GDM1 (cell line): ENCODE results near the gene BRCA1.
A peak's percentile ranks its signal among the peaks of the same experiment; 100 is the strongest.
"Not testable (repeated sequence)": the region's sequence is repeated elsewhere in the genome, so short reads cannot be mapped to it uniquely, and the experiment has no call there.

Source experiments
- DNase-seq: peaks from one replicate; lab custom pipeline; 2025; lab: John Stamatoyannopoulos, UW

Gene BRCA1

DNA sequence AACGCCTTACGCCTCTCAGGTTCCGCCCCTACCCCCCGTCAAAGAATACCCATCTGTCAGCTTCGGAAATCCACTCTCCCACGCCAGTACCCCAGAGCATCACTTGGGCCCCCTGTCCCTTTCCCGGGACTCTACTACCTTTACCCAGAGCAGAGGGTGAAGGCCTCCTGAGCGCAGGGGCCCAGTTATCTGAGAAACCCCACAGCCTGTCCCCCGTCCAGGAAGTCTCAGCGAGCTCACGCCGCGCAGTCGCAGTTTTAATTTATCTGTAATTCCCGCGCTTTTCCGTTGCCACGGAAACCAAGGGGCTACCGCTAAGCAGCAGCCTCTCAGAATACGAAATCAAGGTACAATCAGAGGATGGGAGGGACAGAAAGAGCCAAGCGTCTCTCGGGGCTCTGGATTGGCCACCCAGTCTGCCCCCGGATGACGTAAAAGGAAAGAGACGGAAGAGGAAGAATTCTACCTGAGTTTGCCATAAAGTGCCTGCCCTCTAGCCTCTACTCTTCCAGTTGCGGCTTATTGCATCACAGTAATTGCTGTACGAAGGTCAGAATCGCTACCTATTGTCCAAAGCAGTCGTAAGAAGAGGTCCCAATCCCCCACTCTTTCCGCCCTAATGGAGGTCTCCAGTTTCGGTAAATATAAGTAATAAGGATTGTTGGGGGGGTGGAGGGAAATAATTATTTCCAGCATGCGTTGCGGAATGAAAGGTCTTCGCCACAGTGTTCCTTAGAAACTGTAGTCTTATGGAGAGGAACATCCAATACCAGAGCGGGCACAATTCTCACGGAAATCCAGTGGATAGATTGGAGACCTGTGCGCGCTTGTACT is at the start of gene BRCA1:
Gene BRCA1, minus strand, starts transcription at position 232 of the 834 bp plus-strand sequence. CDS start 1,268 bp downstream, outside the sequence.
- peak; percentile 96 for DNase-seq

DNA sequence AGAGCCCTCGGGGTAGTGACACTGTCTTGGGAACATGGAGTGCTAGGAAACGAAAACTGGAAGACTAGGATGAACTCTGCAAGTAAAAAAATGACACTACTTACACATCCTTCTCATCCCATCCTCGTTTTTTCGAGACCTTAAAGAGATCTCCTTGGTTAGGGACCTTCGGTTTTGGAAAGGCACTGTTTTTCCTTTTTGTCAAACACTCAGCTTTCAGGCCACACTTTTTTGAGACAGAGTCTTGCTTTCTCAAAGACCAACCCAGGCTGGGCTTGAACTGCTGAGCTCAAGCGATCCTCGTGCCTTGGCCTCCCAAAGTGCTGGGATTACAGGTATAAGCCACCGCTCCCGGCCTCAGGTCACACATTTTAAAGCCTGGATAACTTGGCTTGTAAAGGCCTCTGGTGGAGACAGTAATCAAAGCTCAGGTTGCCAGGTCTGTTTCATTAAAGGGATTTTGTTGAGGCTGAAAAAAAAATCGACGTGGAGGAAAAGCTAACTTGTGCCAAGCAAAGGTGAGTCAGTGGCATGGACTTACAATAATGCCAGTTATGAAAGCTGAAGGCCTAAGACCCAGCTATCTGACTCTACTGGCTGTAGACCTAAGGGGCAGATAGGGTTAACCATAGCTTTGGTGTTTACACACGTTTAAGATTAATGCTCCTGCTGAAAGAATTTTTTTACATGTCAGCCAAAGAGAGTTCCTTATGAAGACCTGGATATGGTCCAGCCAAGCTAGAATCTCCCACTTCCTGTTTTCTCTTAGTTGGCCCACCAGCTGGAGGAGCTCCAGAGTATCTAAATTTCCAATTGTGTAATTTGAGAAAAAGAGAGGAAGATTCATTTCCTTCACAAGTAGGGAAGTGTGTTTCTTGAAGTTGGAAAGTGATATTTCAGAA is 46.7 kb upstream of the BRCA1 start:
- peak; percentile 53 for DNase-seq

GRCh38 chr17:43170766-43171585 is 45.8 kb upstream of the BRCA1 start, which contains the start of gene NBR1:
NBR1 (plus strand) TSS chr17:43171214; CDS start chr17:43175800, 4,586 bp downstream.
- DNase-seq, result peak; percentile 99

- DNase-seq, result peak; percentile 86
Measured at GRCh38 chr17:43170140-43170765, 45.1 kb upstream of the BRCA1 start.

DNA sequence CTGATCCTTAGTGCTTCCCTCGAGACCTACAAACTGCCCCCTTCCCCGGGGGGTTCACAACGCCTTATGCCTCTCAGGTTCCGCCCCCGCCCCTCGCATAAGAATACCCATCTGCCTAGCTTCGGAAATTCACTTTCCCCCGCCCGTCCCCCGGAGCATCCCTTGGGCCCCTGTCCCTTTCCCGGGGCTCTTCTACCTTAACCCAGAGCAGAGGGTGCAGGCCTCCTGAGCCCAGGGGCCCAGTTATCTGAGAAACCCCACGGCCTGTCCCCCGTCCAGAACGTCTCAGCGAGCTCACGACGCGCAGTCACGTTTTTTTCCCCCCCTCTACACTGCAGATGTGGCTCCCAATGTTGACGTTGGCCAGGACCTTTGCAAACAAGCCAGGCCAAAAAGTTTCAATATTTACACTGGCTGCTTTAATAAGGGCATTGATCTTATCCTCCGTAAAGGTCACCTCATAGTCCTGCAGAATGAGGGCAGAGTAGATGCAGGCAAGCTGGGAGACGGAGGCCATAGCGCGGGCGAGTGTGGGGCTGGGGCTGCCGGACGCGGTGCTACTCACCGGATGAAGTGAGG is 44.5 kb upstream of the BRCA1 start:
- DNase-seq, result no peak

DNA sequence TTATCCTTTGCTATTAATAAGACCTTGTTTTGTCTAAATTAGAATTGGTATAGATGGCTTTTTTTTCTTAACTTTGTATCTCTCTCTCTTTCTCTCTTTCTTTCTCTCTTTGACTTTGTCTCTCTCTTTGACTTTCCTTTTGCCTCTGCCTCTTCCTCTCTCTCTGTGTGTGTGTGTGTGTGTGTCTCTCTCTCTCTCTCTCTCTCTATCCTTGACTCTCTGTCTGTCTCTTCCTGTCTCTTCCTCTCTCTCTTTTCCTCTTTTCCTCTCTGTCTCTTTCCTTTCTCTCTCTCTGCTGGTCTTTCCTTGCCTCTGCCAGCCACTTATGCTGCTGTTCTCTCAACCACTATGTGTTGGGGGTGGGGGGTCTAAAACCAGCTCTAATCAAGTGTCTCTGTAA is 40.8 kb upstream of the BRCA1 start:
- not testable (repeated sequence) for DNase-seq

GRCh38 chr17:43159957-43160356 is 34.8 kb upstream of the BRCA1 start:
- DNase-seq, result not testable (repeated sequence)

DNA sequence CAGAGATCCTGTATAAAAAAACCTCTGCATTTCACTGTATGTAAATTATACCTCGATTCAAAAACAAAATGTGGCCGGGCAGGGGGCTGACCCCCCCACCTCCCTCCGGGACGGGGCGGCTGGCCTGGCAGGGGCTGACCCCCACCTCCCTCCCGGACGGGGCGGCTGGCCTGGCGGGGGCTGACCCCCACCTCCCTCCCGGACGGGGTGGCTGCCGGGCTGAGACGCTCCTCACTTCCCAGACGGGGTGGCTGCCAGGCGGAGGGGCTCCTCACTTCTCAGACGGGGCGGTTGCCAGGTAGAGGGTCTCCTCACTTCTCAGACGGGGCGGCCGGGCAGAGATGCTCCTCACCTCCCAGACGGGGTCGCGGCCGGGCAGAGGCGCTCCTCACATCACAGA is 34.1 kb upstream of the BRCA1 start:
- DNase-seq, result not testable (repeated sequence)

- DNase-seq, result no peak
Measured at GRCh38 chr17:43155666-43156065, 30.5 kb upstream of the BRCA1 start.

DNA sequence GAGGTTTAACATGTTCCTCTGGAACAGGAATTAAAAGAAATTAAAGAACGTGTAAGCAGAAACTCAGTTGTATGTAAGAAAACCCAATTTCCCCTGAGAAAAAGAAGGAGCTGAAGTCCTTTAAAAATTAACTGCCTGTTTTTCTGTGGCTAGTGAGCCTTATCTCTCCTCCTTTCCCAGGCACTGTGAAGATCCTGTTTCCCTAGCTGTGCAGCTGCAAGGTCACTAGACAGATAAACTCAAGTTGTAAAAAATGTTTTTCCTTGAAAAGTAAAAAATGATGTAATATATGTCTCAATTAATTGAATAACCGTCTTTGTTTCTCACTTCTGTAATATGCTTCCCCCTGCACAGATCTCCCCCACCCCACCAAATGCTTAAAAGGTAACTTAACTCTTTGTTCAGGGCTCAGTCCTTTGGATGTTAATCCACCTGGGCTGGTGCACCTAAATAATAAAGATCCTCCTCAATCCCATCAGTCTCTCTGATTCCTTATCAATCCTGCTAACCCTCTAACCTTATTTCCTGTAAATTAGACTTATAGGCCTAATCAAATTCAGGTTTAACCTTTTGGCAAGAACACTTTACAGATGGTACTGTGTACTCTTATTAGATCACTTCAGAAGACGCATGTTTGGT is 28.2 kb upstream of the BRCA1 start:
- not testable (repeated sequence) for DNase-seq

DNA sequence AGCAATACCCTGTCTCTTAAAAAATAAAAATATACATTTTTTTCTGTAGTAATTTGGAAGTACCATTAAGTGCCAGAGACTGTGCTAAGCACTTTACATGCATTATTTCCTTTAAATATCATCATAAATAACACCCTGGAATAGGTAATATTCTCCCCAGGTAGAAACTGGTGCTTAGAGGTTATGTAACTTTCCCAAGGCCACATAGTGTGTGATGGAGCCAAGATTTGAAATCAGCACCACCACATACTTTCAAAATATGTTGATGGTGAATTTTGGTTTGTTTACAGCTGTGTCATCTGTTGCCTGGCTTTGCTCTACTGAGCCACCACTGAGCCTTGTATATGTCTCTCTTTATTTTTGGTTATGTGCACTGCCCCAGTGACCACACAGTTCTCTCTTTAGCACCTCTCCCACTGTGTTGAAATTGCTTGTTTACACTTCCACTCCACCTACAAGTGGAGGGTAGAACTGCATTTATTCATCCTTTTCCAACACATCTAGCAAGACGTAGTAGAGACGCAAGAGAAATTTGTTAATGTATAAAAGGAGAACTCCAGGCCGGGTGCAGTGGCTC is 26.8 kb upstream of the BRCA1 start:
- no peak for DNase-seq

DNA sequence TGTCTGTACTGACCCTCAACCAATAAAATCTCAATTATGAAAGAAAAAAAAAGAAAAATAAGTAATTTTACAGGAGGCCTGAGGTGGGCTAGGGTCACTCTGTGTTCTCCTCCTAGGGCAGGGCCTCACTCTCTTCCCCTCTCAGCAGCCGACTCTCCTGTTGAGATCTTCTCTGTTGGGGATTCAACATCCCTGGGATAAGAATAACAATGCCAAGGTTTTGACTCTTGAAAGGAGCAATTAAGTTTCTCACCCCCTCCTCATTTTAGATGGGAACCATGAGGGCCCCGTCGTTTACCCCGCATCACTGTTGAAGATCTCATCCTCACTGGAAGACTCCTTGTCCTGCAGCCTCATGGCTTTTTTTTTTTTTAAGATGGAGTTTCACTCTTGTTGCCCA is 21.5 kb upstream of the BRCA1 start:
- no peak for DNase-seq

DNA sequence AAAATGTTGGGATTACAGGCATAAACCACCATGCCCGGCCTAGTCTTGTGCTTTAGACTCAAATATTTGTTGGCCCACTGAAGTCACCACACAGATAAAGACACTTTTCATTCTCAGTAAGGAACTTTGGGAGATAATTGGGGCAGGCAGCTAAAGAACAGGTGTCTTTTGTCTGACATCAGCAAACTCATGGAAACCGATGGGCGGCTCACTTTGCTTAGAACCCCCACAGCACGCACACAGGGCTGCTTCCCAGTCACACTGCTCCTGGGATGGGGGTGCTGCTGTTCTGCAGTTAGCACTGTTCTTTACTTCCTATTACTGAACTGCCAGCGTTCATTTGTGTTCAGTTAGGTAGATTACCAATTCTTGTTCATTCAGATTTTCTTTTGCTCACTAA is 18.0 kb upstream of the BRCA1 start:
- no peak for DNase-seq

DNA sequence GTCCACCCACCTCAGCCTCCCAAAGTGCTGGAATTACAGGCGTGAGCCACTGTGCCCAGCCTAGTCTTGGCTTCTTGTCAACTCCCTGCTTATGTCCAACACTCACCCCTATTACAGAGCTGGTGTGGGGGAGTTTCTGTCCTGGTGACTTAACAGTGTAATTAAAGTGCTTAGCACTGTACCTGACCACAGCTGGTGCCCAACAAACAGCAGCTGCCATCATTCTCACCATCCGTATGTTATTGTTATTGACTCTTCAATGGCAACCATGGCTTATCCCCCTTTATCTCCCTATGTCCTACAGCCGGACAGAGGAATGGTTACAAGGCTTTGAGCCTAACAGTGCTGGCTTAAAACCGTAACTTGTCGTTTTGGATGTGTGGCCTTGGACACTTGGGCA is 17.0 kb upstream of the BRCA1 start:
- DNase-seq, result no peak

GRCh38 chr17:43140396-43141332 is 15.5 kb upstream of the BRCA1 start:
- DNase-seq, result peak; percentile 1

- not testable (repeated sequence) for DNase-seq
Measured at GRCh38 chr17:43138531-43138930, 13.4 kb upstream of the BRCA1 start.

GRCh38 chr17:43136574-43136973 is 11.4 kb upstream of the BRCA1 start:
- DNase-seq, result not testable (repeated sequence)

- no peak for DNase-seq
Measured at GRCh38 chr17:43135454-43135819, 10.3 kb upstream of the BRCA1 start.
